Loucy (cell line): ENCODE data around the gene TUBA1C.

Source experiments
- CTCF ChIP-seq: fragments of 200-600 bp; sonication (generic); conservative IDR thresholded peaks from 2 replicates; pipeline ENCODE4 v1.5.1; 2014; ENCODE audit warnings: mild to moderate bottlenecking, antibody characterized with exemption, low read length
- EZH2phosphoT487 ChIP-seq: fragments of 200-600 bp; IDR thresholded peaks from 2 replicates; pipeline ENCODE4 v1.6.1; 2018; ENCODE audit warnings: antibody characterized with exemption, mild to moderate bottlenecking, moderate library complexity, borderline replicate concordance

- TF ChIP-seq EZH2phosphoT487 (no peak), CTCF (no peak)
These were observed 3.2 kb upstream of the TUBA1C start for GRCh38 chr12:49261721-49262120.
